H9 (cell line): ENCODE data around the gene ABCA7. TPM values are rescaled to one million over a fixed set of nuclear protein-coding genes. Genes with fewer than 3 reads are reported as not detected.

Source experiments
- DNase-seq: peaks from one replicate; pipeline ENCODE4 v3.0.0-alpha.2; 2017
- H2AFZ ChIP-seq: one replicate; pipeline ENCODE4 v1.6.1; 2013; ENCODE audit warnings: mild to moderate bottlenecking, low read length, control low read depth, moderate library complexity
- H2AK5ac ChIP-seq: 2 replicates; pipeline ENCODE4 v1.6.1; 2013; ENCODE audit warnings: low read length, control low read depth, mixed read lengths; ENCODE audit not compliant: insufficient read length
- H2BK120ac ChIP-seq: one replicate; pipeline ENCODE4 v1.6.1; 2013; ENCODE audit warnings: low read depth, mild to moderate bottlenecking, low read length, control low read depth, inconsistent platforms; ENCODE audit not compliant: poor library complexity, severe bottlenecking
- H2BK12ac ChIP-seq: 2 replicates; pipeline ENCODE4 v1.6.1; 2013; ENCODE audit warnings: low read length, control low read depth, mixed read lengths, low read depth; ENCODE audit not compliant: insufficient read length
- H2BK15ac ChIP-seq: 2 replicates; pipeline ENCODE4 v1.6.1; 2013; ENCODE audit warnings: low read depth, low read length, control low read depth
- H2BK20ac ChIP-seq: one replicate; pipeline ENCODE4 v1.6.1; 2013; ENCODE audit warnings: low read depth, mild to moderate bottlenecking, low read length, control low read depth, inconsistent platforms; ENCODE audit not compliant: poor library complexity, severe bottlenecking
- H2BK5ac ChIP-seq: 2 replicates; pipeline ENCODE4 v1.6.1; 2013; ENCODE audit warnings: low read length, control low read depth, mixed read lengths; ENCODE audit not compliant: insufficient read length
- H3K14ac ChIP-seq: 2 replicates; pipeline ENCODE4 v1.6.1; 2013; ENCODE audit warnings: low read length, control low read depth; ENCODE audit not compliant: insufficient read depth
- H3K18ac ChIP-seq: 2 replicates; pipeline ENCODE4 v1.6.1; 2013; ENCODE audit warnings: low read depth, mild to moderate bottlenecking, mixed read lengths, low read length, control low read depth; ENCODE audit not compliant: insufficient read length
- H3K23ac ChIP-seq: 2 replicates; pipeline ENCODE4 v1.6.1; 2013; ENCODE audit warnings: low read length, control low read depth, mixed read lengths, low read depth; ENCODE audit not compliant: insufficient read length
- H3K23me2 ChIP-seq: 2 replicates; pipeline ENCODE4 v1.6.1; 2013; ENCODE audit warnings: low read depth, mild to moderate bottlenecking, mixed read lengths, low read length, control low read depth; ENCODE audit not compliant: insufficient read length, poor library complexity, severe bottlenecking
- H3K27ac ChIP-seq: 2 replicates; pipeline ENCODE4 v1.5.1; 2013; ENCODE audit warnings: low read length, control low read depth, mixed read lengths, low read depth; ENCODE audit not compliant: insufficient read length
- H3K27me3 ChIP-seq: 2 replicates; pipeline ENCODE4 v1.6.1; 2013; ENCODE audit warnings: low read length, control low read depth, inconsistent platforms; ENCODE audit not compliant: insufficient read depth
- H3K4ac ChIP-seq: 2 replicates; pipeline ENCODE4 v1.6.1; 2013; ENCODE audit warnings: low read depth, mild to moderate bottlenecking, control low read depth, inconsistent platforms, low read length, moderate library complexity
- H3K4me1 ChIP-seq: 2 replicates; pipeline ENCODE4 v1.6.1; 2013; ENCODE audit warnings: low read length, control low read depth, inconsistent platforms; ENCODE audit not compliant: insufficient read depth
- H3K4me2 ChIP-seq: 2 replicates; pipeline ENCODE4 v1.6.1; 2013; ENCODE audit warnings: low read length, control low read depth, mixed read lengths; ENCODE audit not compliant: insufficient read length, insufficient read depth
- H3K56ac ChIP-seq: 2 replicates; pipeline ENCODE4 v1.6.1; 2013; ENCODE audit warnings: low read depth, mild to moderate bottlenecking, mixed read lengths, low read length, control low read depth; ENCODE audit not compliant: insufficient read length
- H3K79me1 ChIP-seq: 2 replicates; pipeline ENCODE4 v1.6.1; 2013; ENCODE audit warnings: low read depth, mild to moderate bottlenecking, moderate library complexity, low read length, control low read depth, inconsistent platforms; ENCODE audit not compliant: insufficient read depth, poor library complexity, severe bottlenecking
- H3K79me2 ChIP-seq: 2 replicates; pipeline ENCODE4 v1.6.1; 2013; ENCODE audit warnings: low read length, control low read depth, inconsistent platforms; ENCODE audit not compliant: insufficient read depth
- H3K9ac ChIP-seq: 2 replicates; pipeline ENCODE4 v1.6.1; 2013; ENCODE audit warnings: low read length, control low read depth, mixed read lengths; ENCODE audit not compliant: insufficient read length; ENCODE audit errors: extremely low read depth
- H3K9me3 ChIP-seq: one replicate; pipeline ENCODE4 v1.6.1; 2013; ENCODE audit warnings: low read depth, low read length, inconsistent platforms; ENCODE audit not compliant: control insufficient read depth
- H3T11ph ChIP-seq: one replicate; pipeline ENCODE4 v1.6.1; 2013; ENCODE audit warnings: mild to moderate bottlenecking, low read length, control low read depth, inconsistent platforms
- H4K20me1 ChIP-seq: one replicate; pipeline ENCODE4 v1.6.1; 2013; ENCODE audit not compliant: control insufficient read depth, insufficient read length, insufficient read depth
- H4K5ac ChIP-seq: 2 replicates; pipeline ENCODE4 v1.6.1; 2013; ENCODE audit warnings: low read depth, mild to moderate bottlenecking, mixed read lengths, low read length, control low read depth; ENCODE audit not compliant: insufficient read length
- H4K8ac ChIP-seq: replicated peaks from 2 replicates; pipeline ENCODE4 v1.6.1; 2013; ENCODE audit warnings: low read length, control low read depth, mixed read lengths, low read depth; ENCODE audit not compliant: insufficient read length
- H4K91ac ChIP-seq: 2 replicates; pipeline ENCODE4 v1.6.1; 2013; ENCODE audit warnings: low read depth, mild to moderate bottlenecking, moderate library complexity, mixed read lengths, low read length, control low read depth; ENCODE audit not compliant: insufficient read length
- H3K27ac Mint-ChIP-seq, 3 experiments: 2 replicates in 2 of 3; 3 replicates in 1 of 3; pipeline ENCODE4 v1.8.0; 2020 to 2021; ENCODE audit warnings: mixed read lengths in 3 of 3, mild to moderate bottlenecking in 1 of 3, moderate library complexity in 1 of 3
- H3K27me3 Mint-ChIP-seq: 2 replicates; pipeline ENCODE4 v1.8.0; 2021; ENCODE audit warnings: low read depth, mild to moderate bottlenecking, moderate library complexity, mixed read lengths
- H3K36me3 Mint-ChIP-seq, 3 experiments: 2 replicates in 2 of 3; 3 replicates in 1 of 3; pipeline ENCODE4 v1.8.0; 2020 to 2021; ENCODE audit warnings: low read depth in 3 of 3, mixed read lengths in 3 of 3; ENCODE audit not compliant: insufficient read depth in 1 of 3
- H3K4me1 Mint-ChIP-seq, 2 experiments: 2 replicates each; pipeline ENCODE4 v1.8.0; 2020; ENCODE audit warnings: mixed read lengths in 2 of 2
- H3K4me3 Mint-ChIP-seq, 2 experiments: 2 replicates in 1 of 2; 3 replicates in 1 of 2; pipeline ENCODE4 v1.8.0; 2020 to 2021; ENCODE audit warnings: mild to moderate bottlenecking in 2 of 2, mixed read lengths in 2 of 2, moderate library complexity in 1 of 2
- H3K9me3 Mint-ChIP-seq, 2 experiments: 2 replicates in 1 of 2; 3 replicates in 1 of 2; pipeline ENCODE4 v1.8.0; 2020; ENCODE audit warnings: mild to moderate bottlenecking in 2 of 2, mixed read lengths in 2 of 2, moderate library complexity in 1 of 2
- CTCF ChIP-seq: fragments of 200-600 bp; sonication (generic); conservative IDR thresholded peaks from 3 replicates; pipeline ENCODE4 v1.8.0; 2021; ENCODE audit warnings: antibody characterized with exemption, mild to moderate bottlenecking
- WGBS: extraction: QIAGEN DNeasy Blood & Tissue Kit; methylation state at CpG from one replicate; pipeline ENCODE4 v1.1.7; 2013; ENCODE audit warnings: missing lambda C conversion rate, low lambda C conversion rate, mixed read lengths; ENCODE audit not compliant: insufficient read length; ENCODE audit errors: extremely low coverage; 5-methylcytosine and 5-hydroxymethylcytosine counted together
- total RNA-seq: library from RNA; stranded (reverse); gene quantifications from 2 replicates; pipeline ENCODE4 v1.2.1, GENCODE V29; 2021

Gene ABCA7
- total RNA-seq, 1 experiment from 2014 or later, result 34.6 TPM

GRCh38 chr19:990119-990571 is 49.8 kb upstream of the ABCA7 start:
- no peaks in the 10 kb centered on the region for H3K23me2 ChIP-seq
- Mint-ChIP-seq H3K27ac (no peak overlapping the region), H3K27me3 (no peaks in the 10 kb centered on the region), H3K36me3 (peaks cover 10 to 41% (median 38%) of the 10 kb centered on the region in 3 experiments; a peak in 6 of 7 replicates), H3K9me3 (no peaks in the 10 kb centered on the region), H3K4me3 (no peak overlapping the region), H3K4me1 (peaks cover 0 to 14% of the 10 kb centered on the region in 2 experiments)
- H2BK15ac ChIP-seq, result no peak overlapping the region
- TF ChIP-seq CTCF, result no peak
- no peaks in the 10 kb centered on the region for H3K79me2 ChIP-seq
- no peak overlapping the region for H3K56ac ChIP-seq
- H3K9me3 ChIP-seq, result no peaks in the 10 kb centered on the region
- no peak overlapping the region for H4K91ac ChIP-seq
- H3K18ac ChIP-seq, result no peak overlapping the region
- H4K8ac ChIP-seq, result no peak overlapping the region
- no peaks in the 10 kb centered on the region for H3K4me1 ChIP-seq
- no peak overlapping the region for H3K27ac ChIP-seq
- H3K23ac ChIP-seq, result no peak overlapping the region
- no peak overlapping the region for H3K4ac ChIP-seq
- WGBS, result no CpG with 5 or more reads among the region's 27 CpGs
- no peak overlapping the region for H2BK5ac ChIP-seq
- H4K5ac ChIP-seq, result no peak overlapping the region
- H3K79me1 ChIP-seq, result no peaks in the 10 kb centered on the region
- H2BK20ac ChIP-seq, result no peak overlapping the region
- H3K14ac ChIP-seq, result no peak overlapping the region
- H3T11ph ChIP-seq, result no peak overlapping the region
- peaks cover 3% of the 10 kb centered on the region for H4K20me1 ChIP-seq
- no peak overlapping the region for H2AFZ ChIP-seq
- H2BK12ac ChIP-seq, result no peak overlapping the region
- H2AK5ac ChIP-seq, result no peak overlapping the region
- no peak overlapping the region for H2BK120ac ChIP-seq
- H3K27me3 ChIP-seq, result no peaks in the 10 kb centered on the region
- no peak for DNase-seq
- no peak overlapping the region for H3K4me2 ChIP-seq
- no peak overlapping the region for H3K9ac ChIP-seq
